Neural progenitor cell (in vitro differentiated cells): ENCODE results near the gene SCAP. TPM values are rescaled to one million over a fixed set of nuclear protein-coding genes. Genes with fewer than 3 reads are reported as not detected.
A peak's percentile ranks its signal among the peaks of the same experiment; 100 is the strongest.

Source experiments
- DNase-seq: peaks from one replicate; pipeline ENCODE4 v3.0.0-alpha.2; 2016; ENCODE audit warnings: low spot score
- H2AFZ ChIP-seq: fragments of 200-600 bp; sonication (generic); replicated peaks from 2 replicates; pipeline ENCODE4 v1.6.1; 2016; ENCODE audit warnings: antibody characterized with exemption
- H3F3A ChIP-seq: fragments of 200-600 bp; sonication (generic); 2 replicates; pipeline ENCODE4 v1.6.1; 2016; ENCODE audit warnings: antibody characterized with exemption, low read depth
- H3K27ac ChIP-seq: fragments of 200-600 bp; sonication (generic); 2 replicates; pipeline ENCODE4 v1.5.1; 2016; ENCODE audit warnings: mild to moderate bottlenecking
- H3K27me3 ChIP-seq: fragments of 200-600 bp; sonication (generic); 2 replicates; pipeline ENCODE4 v1.6.1; 2016; ENCODE audit warnings: mild to moderate bottlenecking, moderate library complexity
- H3K36me3 ChIP-seq: fragments of 200-600 bp; sonication (generic); 2 replicates; pipeline ENCODE4 v1.5.1; 2016
- H3K4me1 ChIP-seq: fragments of 200-600 bp; sonication (generic); 2 replicates; pipeline ENCODE4 v1.6.1; 2016; ENCODE audit warnings: mixed run types
- H3K4me2 ChIP-seq: fragments of 200-600 bp; sonication (generic); 2 replicates; pipeline ENCODE4 v1.6.1; 2016
- H3K4me3 ChIP-seq: fragments of 200-600 bp; sonication (generic); 2 replicates; pipeline ENCODE4 v1.5.1; 2016
- H3K79me2 ChIP-seq: fragments of 200-600 bp; sonication (generic); 2 replicates; pipeline ENCODE4 v1.6.1; 2016; ENCODE audit warnings: low read depth
- H3K9ac ChIP-seq: fragments of 200-600 bp; sonication (generic); 2 replicates; pipeline ENCODE4 v1.6.1; 2016
- H3K9me3 ChIP-seq: fragments of 200-600 bp; sonication (generic); 2 replicates; pipeline ENCODE4 v1.5.1; 2016; ENCODE audit warnings: low read depth
- H4K20me1 ChIP-seq: fragments of 200-600 bp; sonication (generic); 2 replicates; pipeline ENCODE4 v1.6.1; 2016; ENCODE audit warnings: low read depth
- H3K27ac Mint-ChIP-seq: 3 replicates; pipeline ENCODE4 v1.8.0; 2021; ENCODE audit warnings: mixed read lengths
- H3K27me3 Mint-ChIP-seq: 2 replicates; pipeline ENCODE4 v1.8.0; 2022; ENCODE audit warnings: low read depth, mild to moderate bottlenecking, inconsistent platforms, moderate library complexity, mixed read lengths; ENCODE audit not compliant: insufficient read depth
- H3K36me3 Mint-ChIP-seq: 3 replicates; pipeline ENCODE4 v1.8.0; 2021; ENCODE audit warnings: mixed read lengths
- H3K4me1 Mint-ChIP-seq: 3 replicates; pipeline ENCODE4 v1.8.0; 2021; ENCODE audit warnings: mixed read lengths
- H3K4me3 Mint-ChIP-seq: 3 replicates; pipeline ENCODE4 v1.8.0; 2021; ENCODE audit warnings: mild to moderate bottlenecking, moderate library complexity, mixed read lengths
- H3K9me3 Mint-ChIP-seq: 3 replicates; pipeline ENCODE4 v1.8.0; 2020; ENCODE audit warnings: mixed read lengths
- EZH2 ChIP-seq: fragments of 200-600 bp; sonication (generic); IDR thresholded peaks from 2 replicates; pipeline ENCODE4 v1.6.1; 2017; ENCODE audit warnings: antibody characterized with exemption, mild to moderate bottlenecking, moderate library complexity
- EZH2phosphoT487 ChIP-seq: fragments of 200-600 bp; sonication (generic); IDR thresholded peaks from 2 replicates; pipeline ENCODE4 v1.6.1; 2017; ENCODE audit warnings: antibody characterized with exemption
- total RNA-seq: library from RNA; depleted of rRNA; stranded (reverse); fragments of >200 nt; gene quantifications from 2 replicates; pipeline ENCODE4 v1.2.3, GENCODE V29; 2015; ENCODE audit warnings: low replicate concordance
- TF ChIP-seq, protein P1 (sequence below): fragments of 200-600 bp; sonication (generic); IDR thresholded peaks from 2 replicates; pipeline ENCODE4 v1.5.1; 2017; ENCODE audit warnings: antibody characterized with exemption, mild to moderate bottlenecking

Gene SCAP
- total RNA-seq, 1 donor from 2014 or later = 33.0 TPM

GRCh38 chr3:47410417-47410720 lies 65.4 kb downstream of the SCAP start:
- H3K9me3 Mint-ChIP-seq = no peaks in the 10 kb centered on the region
- Histone ChIP-seq H3K27ac (no peak overlapping the region), H3K79me2 (no peaks in the 10 kb centered on the region), H3K9ac (no peak overlapping the region), H3K4me1 (no peaks in the 10 kb centered on the region), H3K4me3 (no peak overlapping the region), H3K27me3 (no peaks in the 10 kb centered on the region), H3F3A (peaks cover 5% of the 10 kb centered on the region), H3K36me3 (no peaks in the 10 kb centered on the region), H3K4me2 (no peak overlapping the region), H3K9me3 (no peaks in the 10 kb centered on the region), H4K20me1 (no peaks in the 10 kb centered on the region), H2AFZ (no peak overlapping the region)
- no peak overlapping the region for H3K4me3 Mint-ChIP-seq
- H3K27me3 Mint-ChIP-seq = peaks cover 9% of the 10 kb centered on the region
- peaks cover 14% of the 10 kb centered on the region for H3K36me3 Mint-ChIP-seq
- TF ChIP-seq EZH2phosphoT487 = no peak
- no peak overlapping the region for H3K27ac Mint-ChIP-seq
- DNase-seq = no peak
- peaks cover 11% of the 10 kb centered on the region for H3K4me1 Mint-ChIP-seq

- Histone ChIP-seq H3K27me3 (no peaks in the 10 kb centered on the region), H3K9ac (no peak overlapping the region), H3K9me3 (no peaks in the 10 kb centered on the region), H4K20me1 (peaks cover 3% of the 10 kb centered on the region), H3K36me3 (no peaks in the 10 kb centered on the region), H3K4me3 (no peak overlapping the region), H3K79me2 (no peaks in the 10 kb centered on the region), H2AFZ (no peak overlapping the region), H3K27ac (no peak overlapping the region), H3K4me2 (no peak overlapping the region), H3K4me1 (peaks cover 4% of the 10 kb centered on the region), H3F3A (peaks cover 3% of the 10 kb centered on the region)
- H3K27ac Mint-ChIP-seq = no peak overlapping the region
- peaks cover 12% of the 10 kb centered on the region for H3K36me3 Mint-ChIP-seq
- no peak overlapping the region for H3K4me3 Mint-ChIP-seq
- DNase-seq = no peak
- H3K9me3 Mint-ChIP-seq = no peaks in the 10 kb centered on the region
- H3K27me3 Mint-ChIP-seq = peaks cover 9% of the 10 kb centered on the region
- TF ChIP-seq EZH2 = no peak
- TF ChIP-seq, protein P1, sequence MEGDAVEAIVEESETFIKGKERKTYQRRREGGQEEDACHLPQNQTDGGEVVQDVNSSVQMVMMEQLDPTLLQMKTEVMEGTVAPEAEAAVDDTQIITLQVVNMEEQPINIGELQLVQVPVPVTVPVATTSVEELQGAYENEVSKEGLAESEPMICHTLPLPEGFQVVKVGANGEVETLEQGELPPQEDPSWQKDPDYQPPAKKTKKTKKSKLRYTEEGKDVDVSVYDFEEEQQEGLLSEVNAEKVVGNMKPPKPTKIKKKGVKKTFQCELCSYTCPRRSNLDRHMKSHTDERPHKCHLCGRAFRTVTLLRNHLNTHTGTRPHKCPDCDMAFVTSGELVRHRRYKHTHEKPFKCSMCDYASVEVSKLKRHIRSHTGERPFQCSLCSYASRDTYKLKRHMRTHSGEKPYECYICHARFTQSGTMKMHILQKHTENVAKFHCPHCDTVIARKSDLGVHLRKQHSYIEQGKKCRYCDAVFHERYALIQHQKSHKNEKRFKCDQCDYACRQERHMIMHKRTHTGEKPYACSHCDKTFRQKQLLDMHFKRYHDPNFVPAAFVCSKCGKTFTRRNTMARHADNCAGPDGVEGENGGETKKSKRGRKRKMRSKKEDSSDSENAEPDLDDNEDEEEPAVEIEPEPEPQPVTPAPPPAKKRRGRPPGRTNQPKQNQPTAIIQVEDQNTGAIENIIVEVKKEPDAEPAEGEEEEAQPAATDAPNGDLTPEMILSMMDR = no peak
- peaks cover 6% of the 10 kb centered on the region for H3K4me1 Mint-ChIP-seq
Measured at GRCh38 chr3:47409688-47410416, 65.9 kb downstream of the SCAP start.

- Histone ChIP-seq H3K9ac (no peak overlapping the region), H3K4me2 (no peak overlapping the region), H3K79me2 (no peaks in the 10 kb centered on the region), H3F3A (no peaks in the 10 kb centered on the region), H3K4me3 (no peak overlapping the region), H3K4me1 (peaks cover 8% of the 10 kb centered on the region), H3K9me3 (no peaks in the 10 kb centered on the region), H3K27me3 (no peaks in the 10 kb centered on the region), H2AFZ (no peak overlapping the region), H3K27ac (no peak overlapping the region), H4K20me1 (peaks cover 8% of the 10 kb centered on the region), H3K36me3 (no peaks in the 10 kb centered on the region)
- Mint-ChIP-seq H3K4me3 (no peak overlapping the region), H3K27ac (no peak overlapping the region), H3K27me3 (peaks cover 9% of the 10 kb centered on the region), H3K36me3 (peaks cover 12% of the 10 kb centered on the region), H3K4me1 (peaks cover 6% of the 10 kb centered on the region), H3K9me3 (no peaks in the 10 kb centered on the region)
- DNase-seq = no peak
- TF ChIP-seq EZH2phosphoT487 = no peak
- TF ChIP-seq, protein P1 = no peak
Measured at GRCh38 chr3:47409284-47409683, 66.5 kb downstream of the SCAP start.

DNA sequence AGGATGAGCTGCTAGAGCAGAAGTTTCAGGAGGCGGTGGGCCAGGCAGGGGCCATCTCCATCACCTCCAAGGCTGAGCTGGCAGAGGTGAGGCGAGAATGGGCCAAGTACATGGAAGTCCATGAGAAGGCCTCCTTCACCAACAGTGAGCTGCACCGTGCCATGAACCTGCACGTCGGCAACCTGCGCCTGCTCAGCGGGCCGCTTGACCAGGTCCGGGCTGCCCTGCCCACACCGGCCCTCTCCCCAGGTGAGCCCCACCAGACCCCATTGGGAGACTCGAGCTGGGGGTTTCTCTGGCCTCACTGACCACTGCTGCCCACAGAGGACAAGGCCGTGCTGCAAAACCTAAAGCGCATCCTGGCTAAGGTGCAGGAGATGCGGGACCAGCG lies 66.9 kb downstream of the SCAP start:
- no peaks in the 10 kb centered on the region for H3K36me3 ChIP-seq
- no peak overlapping the region for H3K4me2 ChIP-seq

More for the DNA sequence above, 66.9 kb downstream of the SCAP start:
- peaks cover 8% of the 10 kb centered on the region for H3K4me1 ChIP-seq
- H3K4me3 Mint-ChIP-seq = peak overlapping the region; percentile 43
- H2AFZ ChIP-seq = no peak overlapping the region
- DNase-seq = no peak
- peaks cover 9% of the 10 kb centered on the region for H3K27me3 Mint-ChIP-seq
- no peak overlapping the region for H3K4me3 ChIP-seq
- no peak overlapping the region for H3K27ac Mint-ChIP-seq
- no peaks in the 10 kb centered on the region for H3K9me3 ChIP-seq
- no peak overlapping the region for H3K27ac ChIP-seq
- no peaks in the 10 kb centered on the region for H3F3A ChIP-seq
- peaks cover 8% of the 10 kb centered on the region for H4K20me1 ChIP-seq
- TF ChIP-seq EZH2 (no peak), EZH2phosphoT487 (no peak)
- TF ChIP-seq, protein P1 = no peak
- no peaks in the 10 kb centered on the region for H3K9me3 Mint-ChIP-seq
- peaks cover 12% of the 10 kb centered on the region for H3K36me3 Mint-ChIP-seq
- H3K27me3 ChIP-seq = no peaks in the 10 kb centered on the region
- H3K9ac ChIP-seq = no peak overlapping the region
- no peaks in the 10 kb centered on the region for H3K79me2 ChIP-seq
- H3K4me1 Mint-ChIP-seq = peaks cover 6% of the 10 kb centered on the region
